ENCODE results near the gene MBP. TPM values are rescaled to one million over a fixed set of nuclear protein-coding genes. Genes with fewer than 3 reads are reported as not detected.

MBP gene
- polyA plus RNA-seq, 1 experiment: 2.1 TPM

DNA sequence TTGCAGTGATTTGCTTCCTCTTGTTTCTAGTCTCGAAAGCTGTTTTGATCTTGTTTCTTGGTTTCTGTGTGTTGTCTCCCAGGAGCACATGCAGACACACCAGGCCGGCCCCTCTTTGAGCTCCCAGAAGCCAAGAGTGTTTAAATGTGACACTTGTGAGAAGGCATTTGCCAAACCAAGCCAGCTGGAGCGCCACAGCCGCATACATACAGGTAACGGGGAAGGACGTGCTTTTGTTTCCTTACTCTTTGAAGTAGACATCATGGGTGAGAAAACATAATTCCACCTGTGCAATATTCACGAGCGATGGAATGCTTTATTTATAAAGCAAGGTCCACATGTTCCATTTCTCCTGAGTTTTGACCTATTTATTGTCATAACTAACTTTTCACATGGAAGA is 173.0 kb downstream of the MBP start:
- Histone ChIP-seq H3K27me3 (ENCODE audit: control insufficient read depth, insufficient read depth, low read length) (no peaks in the 10 kb centered on the region), H3K4me3 (ENCODE audit: low read depth, low read length) (no peak overlapping the region), H3K36me3 (ENCODE audit: control insufficient read depth, insufficient read depth, low read length) (peaks cover 21% of the 10 kb centered on the region)
- DNase-seq (ENCODE audit: low read depth): no peak
- POLR2A ChIA-PET: no interaction called here
- TF ChIP-seq, protein P1, sequence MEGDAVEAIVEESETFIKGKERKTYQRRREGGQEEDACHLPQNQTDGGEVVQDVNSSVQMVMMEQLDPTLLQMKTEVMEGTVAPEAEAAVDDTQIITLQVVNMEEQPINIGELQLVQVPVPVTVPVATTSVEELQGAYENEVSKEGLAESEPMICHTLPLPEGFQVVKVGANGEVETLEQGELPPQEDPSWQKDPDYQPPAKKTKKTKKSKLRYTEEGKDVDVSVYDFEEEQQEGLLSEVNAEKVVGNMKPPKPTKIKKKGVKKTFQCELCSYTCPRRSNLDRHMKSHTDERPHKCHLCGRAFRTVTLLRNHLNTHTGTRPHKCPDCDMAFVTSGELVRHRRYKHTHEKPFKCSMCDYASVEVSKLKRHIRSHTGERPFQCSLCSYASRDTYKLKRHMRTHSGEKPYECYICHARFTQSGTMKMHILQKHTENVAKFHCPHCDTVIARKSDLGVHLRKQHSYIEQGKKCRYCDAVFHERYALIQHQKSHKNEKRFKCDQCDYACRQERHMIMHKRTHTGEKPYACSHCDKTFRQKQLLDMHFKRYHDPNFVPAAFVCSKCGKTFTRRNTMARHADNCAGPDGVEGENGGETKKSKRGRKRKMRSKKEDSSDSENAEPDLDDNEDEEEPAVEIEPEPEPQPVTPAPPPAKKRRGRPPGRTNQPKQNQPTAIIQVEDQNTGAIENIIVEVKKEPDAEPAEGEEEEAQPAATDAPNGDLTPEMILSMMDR (IDR thresholded peaks at IDR 0.05; ENCODE audit: insufficient read depth, low read depth, low read length): no peak
- CTCF ChIA-PET: interaction anchor here (0.6 to 1.6 kb wide), 3 partner anchors 15 to 218 kb away, joined by 4 to 5 read pairs (median 4); no protein-coding TSS in a partner anchor

DNA sequence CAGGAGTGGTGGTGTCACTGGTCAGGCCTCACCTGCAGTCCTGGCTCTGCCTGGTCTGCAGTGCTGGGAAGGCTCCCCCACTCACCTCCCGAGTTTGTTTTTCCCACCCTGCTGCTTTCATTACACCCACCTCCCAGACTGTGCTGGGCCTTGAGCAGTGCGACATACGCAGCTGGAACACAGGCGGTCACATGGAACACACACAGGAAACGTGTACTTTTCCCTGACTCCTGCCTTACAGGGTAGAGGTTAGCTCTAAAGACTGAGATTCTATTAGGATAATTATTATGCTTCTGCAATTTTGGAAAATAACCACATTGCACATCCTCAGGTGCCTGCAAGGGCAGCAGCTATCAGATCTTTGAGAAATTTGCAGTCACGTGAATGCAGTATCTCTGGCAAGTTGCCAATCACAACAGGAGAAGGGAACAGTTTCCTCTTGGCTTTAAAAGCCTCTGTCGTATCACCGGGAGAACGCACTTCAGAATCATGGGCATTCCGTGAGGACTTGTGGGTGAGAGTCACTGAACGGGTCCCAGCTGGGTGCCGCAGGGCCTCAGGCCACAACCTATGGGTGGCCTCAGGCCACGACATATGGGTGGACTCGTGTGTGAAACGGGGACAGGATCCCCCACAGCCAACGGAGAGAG is 173.8 kb downstream of the MBP start:
- peaks cover 21% of the 10 kb centered on the region for H3K36me3 ChIP-seq (ENCODE audit: control insufficient read depth, insufficient read depth, low read length)
- ChIA-PET POLR2A (no interaction called here), CTCF (interaction anchor here (1.2 to 1.6 kb wide), 4 partner anchors 11 to 24 kb away, joined by 3 to 5 read pairs (median 4); no protein-coding TSS in a partner anchor)
- H3K27me3 ChIP-seq (ENCODE audit: control insufficient read depth, insufficient read depth, low read length): no peaks in the 10 kb centered on the region
- no peak overlapping the region for H3K4me3 ChIP-seq (ENCODE audit: low read depth, low read length)
- DNase-seq (ENCODE audit: low read depth): no peak
- TF ChIP-seq, protein P1 (IDR thresholded peaks at IDR 0.05; ENCODE audit: insufficient read depth, low read depth, low read length): no peak

DNA sequence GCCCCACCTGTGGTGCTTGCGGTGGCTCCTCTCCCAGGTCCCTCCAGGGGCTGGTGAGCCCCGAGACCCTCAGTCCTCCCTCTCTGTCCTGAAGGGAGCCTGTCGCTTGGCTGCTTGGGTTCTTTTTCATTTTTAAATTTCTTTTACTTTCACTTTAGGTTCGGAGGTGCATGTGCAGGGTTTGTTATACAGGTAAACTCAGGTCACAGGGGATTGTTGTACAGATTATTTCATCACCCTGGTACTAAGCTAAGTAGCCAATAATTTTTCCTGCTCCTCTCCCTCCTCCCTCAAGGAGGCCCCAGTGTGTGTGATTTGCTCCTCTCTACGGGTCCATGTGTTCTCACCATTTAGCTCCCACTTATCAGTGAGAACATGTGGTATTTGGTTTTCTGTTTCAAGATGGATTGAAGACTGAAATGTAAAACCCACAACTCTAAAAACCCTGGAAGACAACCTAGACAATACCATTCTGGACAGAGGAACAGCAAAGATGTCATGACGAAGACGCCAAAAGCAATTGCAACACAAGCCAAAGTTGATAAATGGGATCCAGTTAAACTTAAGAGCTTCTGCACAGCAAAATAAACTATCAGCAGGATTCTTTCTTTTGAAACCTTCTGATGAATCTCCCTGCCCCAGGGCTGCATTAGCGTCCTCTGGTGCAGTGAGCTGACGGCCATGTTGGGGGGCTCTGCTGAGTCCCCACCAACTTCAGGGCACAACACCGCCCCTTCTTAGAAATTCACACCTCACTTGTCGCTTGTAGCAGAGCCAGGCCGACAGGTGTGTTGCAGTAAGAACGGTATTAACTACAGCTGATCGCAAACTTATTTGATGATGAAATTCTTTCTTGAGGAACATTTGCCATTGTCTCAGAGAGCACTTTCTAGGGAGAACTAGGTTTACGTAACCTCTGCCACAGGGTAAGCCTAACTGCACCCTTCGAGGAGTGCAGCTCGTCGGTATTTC is 174.9 kb downstream of the MBP start:
- ChIA-PET POLR2A (no interaction called here), CTCF (interaction anchor here (1.2 to 1.3 kb wide), 2 partner anchors 9 to 25 kb away, joined by 3 to 5 read pairs; no protein-coding TSS in a partner anchor)
- no peak for DNase-seq (ENCODE audit: low read depth)
- peaks cover 25% of the 10 kb centered on the region for H3K36me3 ChIP-seq (ENCODE audit: control insufficient read depth, insufficient read depth, low read length)
- H3K27me3 ChIP-seq (ENCODE audit: control insufficient read depth, insufficient read depth, low read length): no peaks in the 10 kb centered on the region
- H3K4me3 ChIP-seq (ENCODE audit: low read depth, low read length): no peak overlapping the region
- TF ChIP-seq, protein P1 (IDR thresholded peaks at IDR 0.05; ENCODE audit: insufficient read depth, low read depth, low read length): no peak

DNA sequence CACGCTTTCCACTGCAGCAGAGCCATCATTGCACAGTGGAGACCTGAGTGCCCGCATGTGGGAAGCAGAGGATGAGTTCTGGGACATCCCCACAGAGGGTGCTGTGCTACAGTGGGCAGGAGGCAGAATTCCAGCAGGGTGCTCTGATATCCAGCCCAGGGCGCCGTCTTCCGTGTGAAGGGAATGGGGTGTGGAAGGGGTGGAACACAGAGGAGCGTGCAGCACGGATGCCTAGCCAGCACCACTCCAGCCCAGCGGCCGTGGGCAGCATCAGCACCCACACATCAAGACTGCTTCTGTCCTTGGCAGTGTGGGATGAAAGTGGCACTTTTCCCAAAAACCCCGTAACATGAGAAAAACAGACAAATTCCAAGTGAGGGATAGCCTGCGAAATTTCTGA is 175.9 kb downstream of the MBP start:
- Histone ChIP-seq H3K27me3 (ENCODE audit: control insufficient read depth, insufficient read depth, low read length) (no peaks in the 10 kb centered on the region), H3K4me3 (ENCODE audit: low read depth, low read length) (no peak overlapping the region), H3K36me3 (ENCODE audit: control insufficient read depth, insufficient read depth, low read length) (peaks cover 27% of the 10 kb centered on the region)
- POLR2A ChIA-PET: no interaction called here
- TF ChIP-seq, protein P1 (IDR thresholded peaks at IDR 0.05; ENCODE audit: insufficient read depth, low read depth, low read length): no peak
- CTCF ChIA-PET: no interaction called here
- no peak for DNase-seq (ENCODE audit: low read depth)

DNA sequence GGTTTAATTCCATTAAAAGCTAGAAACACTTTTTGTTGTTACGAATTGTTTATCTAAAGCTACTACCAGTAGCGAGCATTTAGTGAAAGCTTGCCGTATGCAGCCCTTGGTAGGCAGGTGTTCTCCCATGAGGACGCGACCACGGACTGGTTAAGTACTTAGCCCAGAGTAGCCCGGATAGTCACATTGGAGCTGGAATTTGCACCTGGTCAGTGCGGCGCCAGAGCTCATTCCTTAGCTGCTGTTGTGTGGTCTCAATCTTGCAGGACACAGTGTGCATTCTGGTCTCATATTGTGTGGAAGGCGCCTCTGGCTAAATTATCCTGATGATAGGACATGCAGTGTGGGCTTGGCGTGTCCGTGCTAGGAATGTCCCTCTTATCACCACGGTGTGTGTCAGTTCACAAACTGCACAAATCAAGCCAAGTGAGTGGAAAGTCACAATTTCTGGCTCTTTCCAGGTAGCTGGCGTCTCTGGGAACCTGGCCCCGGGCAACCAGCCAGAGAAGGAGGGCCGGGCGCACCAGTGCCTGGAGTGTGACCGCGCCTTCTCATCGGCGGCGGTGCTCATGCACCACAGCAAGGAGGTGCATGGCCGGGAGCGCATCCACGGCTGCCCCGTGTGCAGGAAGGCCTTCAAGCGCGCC is 176.9 kb downstream of the MBP start:
- ChIA-PET CTCF (no interaction called here), POLR2A (no interaction called here)
- Histone ChIP-seq H3K4me3 (ENCODE audit: low read depth, low read length) (no peak overlapping the region), H3K27me3 (ENCODE audit: control insufficient read depth, insufficient read depth, low read length) (no peaks in the 10 kb centered on the region), H3K36me3 (ENCODE audit: control insufficient read depth, insufficient read depth, low read length) (peaks cover 26% of the 10 kb centered on the region)
- DNase-seq (ENCODE audit: low read depth): no peak
- TF ChIP-seq, protein P1 (IDR thresholded peaks at IDR 0.05; ENCODE audit: insufficient read depth, low read depth, low read length): no peak

All from BJ (cell line).